C4-2B (cell line): ENCODE data around the gene FAM20A.

Source experiments
- H3K27ac ChIP-seq: fragments of 450-650 bp; 2 replicates; pipeline ENCODE4 v1.5.1; 2017
- ZFX ChIP-seq: fragments of 450-650 bp; IDR thresholded peaks from 2 replicates; pipeline ENCODE4 v1.6.1; 2017
- TF ChIP-seq, protein P1 (sequence below): fragments of 450-650 bp; conservative IDR thresholded peaks from 2 replicates; pipeline ENCODE4 v1.5.1; 2017; ENCODE audit warnings: mild to moderate bottlenecking

The FAM20A gene

DNA sequence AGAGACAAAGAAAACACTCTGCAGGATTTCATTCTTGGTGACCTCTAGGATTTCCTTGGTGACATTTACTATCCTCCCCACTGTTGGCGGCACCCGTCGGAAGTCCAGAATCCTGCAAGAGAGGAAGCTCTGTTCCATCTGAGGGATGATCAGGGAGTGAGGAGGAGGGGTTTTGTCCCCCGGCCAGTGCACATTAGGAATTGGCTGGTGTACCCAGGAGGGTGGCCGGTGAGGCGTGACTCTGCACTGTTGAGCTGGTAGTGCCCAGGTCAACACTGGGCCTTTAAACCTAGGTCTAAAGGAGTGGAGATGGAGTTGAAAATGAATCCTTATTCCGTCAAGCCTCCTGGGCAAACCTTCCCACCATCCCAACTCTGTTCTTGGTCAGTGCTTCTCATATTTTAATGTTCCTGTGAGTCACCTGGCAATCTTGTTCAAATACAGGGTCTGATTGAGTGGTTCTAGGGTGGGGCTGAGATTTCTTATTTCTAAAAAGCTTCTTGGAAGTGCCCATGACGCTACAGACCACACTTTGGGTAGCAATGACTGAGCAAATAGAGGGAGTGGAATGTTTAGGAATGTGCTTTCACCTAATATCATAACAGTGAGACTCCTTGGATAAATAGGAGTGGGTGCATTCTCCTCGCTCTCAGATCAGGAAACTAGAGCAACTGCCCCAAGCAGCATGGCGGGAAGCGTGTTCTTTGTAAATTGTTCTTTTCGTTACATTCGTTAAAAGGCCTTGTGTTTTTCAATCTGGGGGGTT is 58.3 kb downstream of the FAM20A start:
- no peak overlapping the region for H3K27ac ChIP-seq
- TF ChIP-seq, protein P1, sequence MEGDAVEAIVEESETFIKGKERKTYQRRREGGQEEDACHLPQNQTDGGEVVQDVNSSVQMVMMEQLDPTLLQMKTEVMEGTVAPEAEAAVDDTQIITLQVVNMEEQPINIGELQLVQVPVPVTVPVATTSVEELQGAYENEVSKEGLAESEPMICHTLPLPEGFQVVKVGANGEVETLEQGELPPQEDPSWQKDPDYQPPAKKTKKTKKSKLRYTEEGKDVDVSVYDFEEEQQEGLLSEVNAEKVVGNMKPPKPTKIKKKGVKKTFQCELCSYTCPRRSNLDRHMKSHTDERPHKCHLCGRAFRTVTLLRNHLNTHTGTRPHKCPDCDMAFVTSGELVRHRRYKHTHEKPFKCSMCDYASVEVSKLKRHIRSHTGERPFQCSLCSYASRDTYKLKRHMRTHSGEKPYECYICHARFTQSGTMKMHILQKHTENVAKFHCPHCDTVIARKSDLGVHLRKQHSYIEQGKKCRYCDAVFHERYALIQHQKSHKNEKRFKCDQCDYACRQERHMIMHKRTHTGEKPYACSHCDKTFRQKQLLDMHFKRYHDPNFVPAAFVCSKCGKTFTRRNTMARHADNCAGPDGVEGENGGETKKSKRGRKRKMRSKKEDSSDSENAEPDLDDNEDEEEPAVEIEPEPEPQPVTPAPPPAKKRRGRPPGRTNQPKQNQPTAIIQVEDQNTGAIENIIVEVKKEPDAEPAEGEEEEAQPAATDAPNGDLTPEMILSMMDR, result no peak
- TF ChIP-seq ZFX, result no peak

DNA sequence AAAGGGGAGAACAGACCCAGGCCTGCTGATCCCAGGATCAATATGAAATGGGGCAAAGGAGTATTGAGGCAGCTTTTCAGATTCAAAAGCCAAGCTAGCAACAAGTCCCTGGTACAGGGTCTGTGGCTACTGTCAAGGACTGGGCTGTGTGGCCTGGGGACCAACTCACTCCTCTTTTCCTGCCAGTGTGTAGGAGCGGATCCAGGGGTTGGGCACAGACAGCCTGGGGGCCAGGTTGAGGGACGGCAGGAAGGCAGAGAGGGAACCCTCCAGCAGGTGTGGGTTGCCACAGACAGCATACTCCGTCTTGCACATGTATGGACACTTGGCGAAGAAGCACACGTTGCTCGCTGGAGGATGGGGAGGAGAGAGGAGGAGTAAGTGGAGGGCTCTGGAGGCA is 59.4 kb downstream of the FAM20A start:
- no peak for TF ChIP-seq ZFX
- TF ChIP-seq, protein P1, result no peak
- no peak overlapping the region for H3K27ac ChIP-seq

DNA sequence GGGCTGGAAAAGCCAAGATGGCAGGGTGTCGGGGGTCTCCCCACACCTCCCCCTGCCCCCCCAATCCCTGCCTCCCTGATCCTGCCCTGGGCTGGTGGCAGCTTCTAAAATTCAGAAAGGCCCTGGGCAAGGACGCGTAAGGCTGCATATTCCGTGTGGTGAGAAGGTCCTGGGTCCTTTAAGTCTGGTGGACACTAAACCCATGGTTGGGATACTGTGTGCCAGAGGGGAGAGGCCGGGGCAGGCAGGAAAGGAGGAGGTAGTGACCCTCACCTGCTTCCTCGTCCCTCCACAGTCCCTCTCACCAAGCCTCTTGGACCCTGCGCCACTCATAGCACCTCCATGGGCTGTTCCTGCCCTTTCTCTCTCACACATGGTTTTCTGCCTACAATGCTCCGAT is 60.2 kb downstream of the FAM20A start:
- no peak for TF ChIP-seq ZFX
- TF ChIP-seq, protein P1, result no peak
- H3K27ac ChIP-seq, result no peak overlapping the region

DNA sequence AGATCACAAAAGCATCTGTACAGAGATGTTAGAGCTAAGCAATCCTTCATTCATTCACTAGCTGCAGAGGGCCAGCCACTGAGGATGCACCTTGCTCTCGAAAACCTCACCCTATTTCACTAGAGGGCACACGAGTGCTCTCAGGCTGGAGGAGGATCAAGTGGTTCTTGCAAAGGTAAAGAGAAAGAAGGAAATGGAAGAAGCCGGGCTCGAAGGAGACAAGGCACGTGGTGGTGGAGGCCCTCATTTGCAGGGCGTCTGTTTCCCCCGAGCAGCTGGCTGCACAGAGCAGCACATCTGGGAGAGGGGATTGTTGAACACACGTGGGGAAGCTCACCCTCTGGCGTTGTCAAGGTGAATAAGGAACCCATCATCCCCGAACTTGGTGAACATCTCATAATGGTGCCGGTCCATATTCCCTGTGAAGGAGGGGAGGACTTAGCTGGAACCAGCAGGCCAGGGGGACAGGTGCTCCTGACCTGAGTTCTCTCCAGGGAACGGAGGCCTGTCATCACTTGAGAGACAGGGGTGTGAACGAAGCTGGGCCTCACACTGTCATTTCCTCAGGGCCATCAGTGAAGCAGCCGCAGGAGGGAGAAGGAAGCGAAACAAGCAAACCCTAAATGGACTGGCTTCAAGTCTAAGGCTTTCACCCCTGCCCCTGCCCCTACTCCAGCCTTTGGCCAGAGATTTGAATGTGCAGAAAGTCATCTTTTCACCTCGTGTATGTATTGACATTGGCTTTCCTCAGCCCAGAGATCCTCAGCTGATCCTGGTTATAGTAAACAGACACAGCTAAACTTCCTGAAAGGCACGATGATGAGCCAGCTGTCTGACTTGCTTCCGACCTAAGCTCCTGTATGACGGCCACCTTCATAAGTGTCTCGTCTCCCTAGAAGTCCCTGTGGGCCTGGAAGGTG is 61.4 kb downstream of the FAM20A start:
- H3K27ac ChIP-seq, result no peak overlapping the region
- TF ChIP-seq ZFX, result no peak
- TF ChIP-seq, protein P1, result peak; percentile 47

DNA sequence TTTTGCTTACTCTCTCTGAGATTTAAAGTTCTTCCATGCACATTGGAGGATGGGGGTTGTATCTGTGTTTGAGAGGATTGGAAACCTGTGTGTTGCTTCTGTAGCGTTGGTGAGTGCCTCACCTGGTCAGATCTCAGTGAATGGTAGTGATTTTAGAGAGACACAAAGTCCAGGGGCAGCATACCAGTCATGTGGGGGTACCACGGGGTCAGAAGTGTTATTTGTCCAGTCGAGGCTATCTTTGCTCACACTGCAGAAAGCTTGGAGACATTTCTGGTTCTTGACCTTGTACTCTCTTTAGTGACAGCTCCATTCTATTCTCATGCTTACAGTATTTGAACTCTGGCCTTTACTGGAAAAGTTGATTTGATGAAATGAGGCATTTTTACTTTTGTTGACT is 65.2 kb downstream of the FAM20A start:
- TF ChIP-seq, protein P1, result no peak
- no peak for TF ChIP-seq ZFX
- no peak overlapping the region for H3K27ac ChIP-seq

DNA sequence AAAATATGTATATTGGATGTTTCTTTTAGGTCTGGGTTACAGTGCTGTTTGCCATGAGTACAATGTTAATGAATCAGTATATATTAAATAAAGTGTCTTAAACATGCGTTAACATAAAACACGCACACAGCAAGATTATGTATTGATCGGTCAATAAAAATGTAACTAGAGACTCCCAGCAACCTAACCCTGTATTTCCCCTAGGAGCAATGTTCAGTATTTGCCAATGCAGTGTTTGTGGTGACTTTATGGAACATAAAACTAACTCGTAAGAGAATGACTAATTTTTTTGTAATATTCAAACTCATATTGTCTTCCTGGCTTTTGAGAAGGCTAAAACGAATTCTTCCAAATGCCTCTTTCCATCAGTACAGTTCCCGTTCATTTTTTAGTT is 66.5 kb downstream of the FAM20A start:
- no peak for TF ChIP-seq ZFX
- TF ChIP-seq, protein P1, result no peak
- H3K27ac ChIP-seq, result no peak overlapping the region
